ENCODE measurements around the gene TM6SF1.

DNA sequence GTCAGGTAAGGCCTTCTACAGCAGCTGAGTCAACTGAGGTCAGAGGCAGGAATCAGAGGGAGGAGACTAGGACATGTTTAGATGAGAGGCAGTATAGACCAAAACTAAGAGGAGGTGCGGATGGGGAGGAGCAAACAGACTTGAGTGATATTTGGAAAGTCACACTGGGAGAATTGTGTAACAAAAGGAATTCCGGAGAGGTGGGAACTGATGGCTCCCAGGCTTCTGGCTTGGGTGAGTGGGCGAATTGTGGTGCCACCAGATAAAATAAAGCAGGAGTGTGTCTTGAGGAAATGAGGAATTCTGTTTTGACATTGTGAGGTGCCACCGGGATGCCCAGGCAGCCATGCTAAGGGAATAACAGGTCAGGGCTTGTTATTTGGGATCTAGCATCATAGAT lies 3.3 kb upstream of the TM6SF1 start:
- no peak for TF ChIP-seq POLR2A (IDR thresholded peaks at IDR 0.05)
- no peak for TF ChIP-seq CTCF (IDR thresholded peaks at IDR 0.05 in 8 of 11, conservative IDR thresholded peaks at IDR 0.05 in 3 of 11)

All from spleen (tissue), 7 donors.